Transverse colon (tissue), 3 donors: ENCODE data around the gene ARHGAP42.

Experiments used
- EP300 ChIP-seq: sonication (generic); formaldehyde crosslinking; IDR thresholded peaks from one replicate; pipeline ENCODE4 v1.6.1; 2017; ENCODE audit warnings: antibody characterized with exemption, low read depth
- POLR2A ChIP-seq: fragments of 450-650 bp; IDR thresholded peaks from one replicate; pipeline ENCODE4 v1.6.1; 2016; ENCODE audit warnings: antibody characterized with exemption, mild to moderate bottlenecking, moderate library complexity
- POLR2AphosphoS5 ChIP-seq, 3 donors: sonication (generic); formaldehyde crosslinking; IDR thresholded peaks; one replicate each; pipeline ENCODE4 v1.6.1; 2016; ENCODE audit warnings: antibody characterized with exemption in 3 of 3

- no peak for TF ChIP-seq POLR2A
- TF ChIP-seq POLR2AphosphoS5 (IDR thresholded peaks at IDR 0.05): no peak
- TF ChIP-seq EP300: no peak
Observed at GRCh38 chr11:100703801-100704575, 16.9 kb downstream of the ARHGAP42 start.
